H9 (cell line): Measurements from ENCODE around the gene HTRA1. TPM values are rescaled to one million over a fixed set of nuclear protein-coding genes. Genes with fewer than 3 reads are reported as not detected.

Experiments used
- DNase-seq: peaks from one replicate; pipeline ENCODE4 v3.0.0-alpha.2; 2017
- H2AFZ ChIP-seq: one replicate; pipeline ENCODE4 v1.6.1; 2013; ENCODE audit warnings: mild to moderate bottlenecking, low read length, control low read depth, moderate library complexity
- H2AK5ac ChIP-seq: 2 replicates; pipeline ENCODE4 v1.6.1; 2013; ENCODE audit warnings: low read length, control low read depth, mixed read lengths; ENCODE audit not compliant: insufficient read length
- H2BK120ac ChIP-seq: one replicate; pipeline ENCODE4 v1.6.1; 2013; ENCODE audit warnings: low read depth, mild to moderate bottlenecking, low read length, control low read depth, inconsistent platforms; ENCODE audit not compliant: poor library complexity, severe bottlenecking
- H2BK12ac ChIP-seq: 2 replicates; pipeline ENCODE4 v1.6.1; 2013; ENCODE audit warnings: low read length, control low read depth, mixed read lengths, low read depth; ENCODE audit not compliant: insufficient read length
- H2BK15ac ChIP-seq: 2 replicates; pipeline ENCODE4 v1.6.1; 2013; ENCODE audit warnings: low read depth, low read length, control low read depth
- H2BK20ac ChIP-seq: one replicate; pipeline ENCODE4 v1.6.1; 2013; ENCODE audit warnings: low read depth, mild to moderate bottlenecking, low read length, control low read depth, inconsistent platforms; ENCODE audit not compliant: poor library complexity, severe bottlenecking
- H2BK5ac ChIP-seq: 2 replicates; pipeline ENCODE4 v1.6.1; 2013; ENCODE audit warnings: low read length, control low read depth, mixed read lengths; ENCODE audit not compliant: insufficient read length
- H3K14ac ChIP-seq: 2 replicates; pipeline ENCODE4 v1.6.1; 2013; ENCODE audit warnings: low read length, control low read depth; ENCODE audit not compliant: insufficient read depth
- H3K18ac ChIP-seq: 2 replicates; pipeline ENCODE4 v1.6.1; 2013; ENCODE audit warnings: low read depth, mild to moderate bottlenecking, mixed read lengths, low read length, control low read depth; ENCODE audit not compliant: insufficient read length
- H3K23ac ChIP-seq: 2 replicates; pipeline ENCODE4 v1.6.1; 2013; ENCODE audit warnings: low read length, control low read depth, mixed read lengths, low read depth; ENCODE audit not compliant: insufficient read length
- H3K23me2 ChIP-seq: 2 replicates; pipeline ENCODE4 v1.6.1; 2013; ENCODE audit warnings: low read depth, mild to moderate bottlenecking, mixed read lengths, low read length, control low read depth; ENCODE audit not compliant: insufficient read length, poor library complexity, severe bottlenecking
- H3K27ac ChIP-seq: 2 replicates; pipeline ENCODE4 v1.5.1; 2013; ENCODE audit warnings: low read length, control low read depth, mixed read lengths, low read depth; ENCODE audit not compliant: insufficient read length
- H3K27me3 ChIP-seq: 2 replicates; pipeline ENCODE4 v1.6.1; 2013; ENCODE audit warnings: low read length, control low read depth, inconsistent platforms; ENCODE audit not compliant: insufficient read depth
- H3K4ac ChIP-seq: 2 replicates; pipeline ENCODE4 v1.6.1; 2013; ENCODE audit warnings: low read depth, mild to moderate bottlenecking, control low read depth, inconsistent platforms, low read length, moderate library complexity
- H3K4me1 ChIP-seq: 2 replicates; pipeline ENCODE4 v1.6.1; 2013; ENCODE audit warnings: low read length, control low read depth, inconsistent platforms; ENCODE audit not compliant: insufficient read depth
- H3K4me2 ChIP-seq: 2 replicates; pipeline ENCODE4 v1.6.1; 2013; ENCODE audit warnings: low read length, control low read depth, mixed read lengths; ENCODE audit not compliant: insufficient read length, insufficient read depth
- H3K56ac ChIP-seq: 2 replicates; pipeline ENCODE4 v1.6.1; 2013; ENCODE audit warnings: low read depth, mild to moderate bottlenecking, mixed read lengths, low read length, control low read depth; ENCODE audit not compliant: insufficient read length
- H3K79me1 ChIP-seq: 2 replicates; pipeline ENCODE4 v1.6.1; 2013; ENCODE audit warnings: low read depth, mild to moderate bottlenecking, moderate library complexity, low read length, control low read depth, inconsistent platforms; ENCODE audit not compliant: insufficient read depth, poor library complexity, severe bottlenecking
- H3K79me2 ChIP-seq: 2 replicates; pipeline ENCODE4 v1.6.1; 2013; ENCODE audit warnings: low read length, control low read depth, inconsistent platforms; ENCODE audit not compliant: insufficient read depth
- H3K9ac ChIP-seq: 2 replicates; pipeline ENCODE4 v1.6.1; 2013; ENCODE audit warnings: low read length, control low read depth, mixed read lengths; ENCODE audit not compliant: insufficient read length; ENCODE audit errors: extremely low read depth
- H3K9me3 ChIP-seq: one replicate; pipeline ENCODE4 v1.6.1; 2013; ENCODE audit warnings: low read depth, low read length, inconsistent platforms; ENCODE audit not compliant: control insufficient read depth
- H3T11ph ChIP-seq: one replicate; pipeline ENCODE4 v1.6.1; 2013; ENCODE audit warnings: mild to moderate bottlenecking, low read length, control low read depth, inconsistent platforms
- H4K20me1 ChIP-seq: one replicate; pipeline ENCODE4 v1.6.1; 2013; ENCODE audit not compliant: control insufficient read depth, insufficient read length, insufficient read depth
- H4K5ac ChIP-seq: 2 replicates; pipeline ENCODE4 v1.6.1; 2013; ENCODE audit warnings: low read depth, mild to moderate bottlenecking, mixed read lengths, low read length, control low read depth; ENCODE audit not compliant: insufficient read length
- H4K8ac ChIP-seq: replicated peaks from 2 replicates; pipeline ENCODE4 v1.6.1; 2013; ENCODE audit warnings: low read length, control low read depth, mixed read lengths, low read depth; ENCODE audit not compliant: insufficient read length
- H4K91ac ChIP-seq: 2 replicates; pipeline ENCODE4 v1.6.1; 2013; ENCODE audit warnings: low read depth, mild to moderate bottlenecking, moderate library complexity, mixed read lengths, low read length, control low read depth; ENCODE audit not compliant: insufficient read length
- H3K27ac Mint-ChIP-seq, 3 experiments: 2 replicates in 2 of 3; 3 replicates in 1 of 3; pipeline ENCODE4 v1.8.0; 2020 to 2021; ENCODE audit warnings: mixed read lengths in 3 of 3, mild to moderate bottlenecking in 1 of 3, moderate library complexity in 1 of 3
- H3K27me3 Mint-ChIP-seq: 2 replicates; pipeline ENCODE4 v1.8.0; 2021; ENCODE audit warnings: low read depth, mild to moderate bottlenecking, moderate library complexity, mixed read lengths
- H3K36me3 Mint-ChIP-seq, 3 experiments: 2 replicates in 2 of 3; 3 replicates in 1 of 3; pipeline ENCODE4 v1.8.0; 2020 to 2021; ENCODE audit warnings: low read depth in 3 of 3, mixed read lengths in 3 of 3; ENCODE audit not compliant: insufficient read depth in 1 of 3
- H3K4me1 Mint-ChIP-seq, 2 experiments: 2 replicates each; pipeline ENCODE4 v1.8.0; 2020; ENCODE audit warnings: mixed read lengths in 2 of 2
- H3K4me3 Mint-ChIP-seq, 2 experiments: 2 replicates in 1 of 2; 3 replicates in 1 of 2; pipeline ENCODE4 v1.8.0; 2020 to 2021; ENCODE audit warnings: mild to moderate bottlenecking in 2 of 2, mixed read lengths in 2 of 2, moderate library complexity in 1 of 2
- H3K9me3 Mint-ChIP-seq, 2 experiments: 2 replicates in 1 of 2; 3 replicates in 1 of 2; pipeline ENCODE4 v1.8.0; 2020; ENCODE audit warnings: mild to moderate bottlenecking in 2 of 2, mixed read lengths in 2 of 2, moderate library complexity in 1 of 2
- CTCF ChIP-seq: fragments of 200-600 bp; sonication (generic); conservative IDR thresholded peaks from 3 replicates; pipeline ENCODE4 v1.8.0; 2021; ENCODE audit warnings: antibody characterized with exemption, mild to moderate bottlenecking
- whole genome bisulfite sequencing: extraction: QIAGEN DNeasy Blood & Tissue Kit; methylation state at CpG from one replicate; pipeline ENCODE4 v1.1.7; 2013; ENCODE audit warnings: missing lambda C conversion rate, low lambda C conversion rate, mixed read lengths; ENCODE audit not compliant: insufficient read length; ENCODE audit errors: extremely low coverage; 5-methylcytosine and 5-hydroxymethylcytosine counted together
- total RNA-seq: library from RNA; stranded (reverse); gene quantifications from 2 replicates; pipeline ENCODE4 v1.2.1, GENCODE V29; 2021

The HTRA1 gene
- total RNA-seq, 1 experiment from 2014 or later = 11.1 TPM

DNA sequence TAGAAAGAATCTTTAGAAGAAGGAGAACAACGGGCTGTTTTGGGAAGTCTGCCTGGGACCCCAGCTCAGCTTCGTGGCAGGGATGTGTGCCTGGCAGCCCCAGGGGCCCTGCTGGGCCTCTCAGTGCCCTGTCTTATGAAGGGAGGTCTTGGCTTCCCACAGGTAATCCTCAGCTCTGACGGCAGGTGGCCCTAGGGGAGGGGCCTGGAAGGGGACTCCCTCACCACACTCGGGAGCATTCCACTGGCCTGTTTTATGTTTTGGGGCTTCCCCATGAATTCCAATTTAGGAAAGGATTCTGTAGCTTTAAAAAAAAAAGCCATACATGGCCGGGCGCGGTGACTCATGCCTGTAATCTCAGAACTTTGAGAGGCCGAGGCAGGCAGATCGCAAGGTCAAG is 96.2 kb downstream of the HTRA1 start:
- Mint-ChIP-seq H3K4me3 (no peak overlapping the region), H3K36me3 (no peaks in the 10 kb centered on the region; a peak in 1 of 7 replicates), H3K27me3 (peaks cover 19% of the 10 kb centered on the region), H3K4me1 (peaks cover 31 to 33% of the 10 kb centered on the region in 2 experiments), H3K27ac (peak overlapping the region in 1 of 3 experiments; percentile 13; a peak in 1 of 7 replicates), H3K9me3 (no peaks in the 10 kb centered on the region)
- peak; percentile 57 for DNase-seq
- no peak overlapping the region for H4K8ac ChIP-seq
- WGBS = no CpG with 5 or more reads among the region's 9 CpGs
- no peak overlapping the region for H3K56ac ChIP-seq
- no peaks in the 10 kb centered on the region for H3K79me1 ChIP-seq
- no peak overlapping the region for H3K18ac ChIP-seq
- no peak overlapping the region for H2BK120ac ChIP-seq
- no peak overlapping the region for H2BK12ac ChIP-seq
- no peak overlapping the region for H4K91ac ChIP-seq
- no peak overlapping the region for H3K4me2 ChIP-seq
- no peaks in the 10 kb centered on the region for H3K79me2 ChIP-seq
- H3T11ph ChIP-seq = no peak overlapping the region
- no peak overlapping the region for H2AK5ac ChIP-seq
- H4K5ac ChIP-seq = no peak overlapping the region
- no peak overlapping the region for H3K4ac ChIP-seq
- no peaks in the 10 kb centered on the region for H3K27me3 ChIP-seq
- H3K4me1 ChIP-seq = no peaks in the 10 kb centered on the region
- H3K14ac ChIP-seq = no peak overlapping the region
- no peak overlapping the region for H3K23ac ChIP-seq
- no peak overlapping the region for H2BK15ac ChIP-seq
- 0 out of 3 replicates have a peak, but pooled peaks have one; percentile 17 for TF ChIP-seq CTCF
- H3K23me2 ChIP-seq = no peaks in the 10 kb centered on the region
- no peak overlapping the region for H3K27ac ChIP-seq
- H2BK5ac ChIP-seq = no peak overlapping the region
- H4K20me1 ChIP-seq = no peaks in the 10 kb centered on the region
- H2BK20ac ChIP-seq = no peak overlapping the region
- no peak overlapping the region for H3K9ac ChIP-seq
- H3K9me3 ChIP-seq = no peaks in the 10 kb centered on the region
- H2AFZ ChIP-seq = no peak overlapping the region
